HG03565 (cell line): ENCODE results near the gene NTN3.
A peak's percentile ranks its signal among the peaks of the same experiment; 100 is the strongest.

Source experiments
- ATAC-seq: cut with Tn5 transposase; IDR thresholded peaks from one replicate; pipeline ENCODE4 v1.9.1; 2021; ENCODE audit warnings: mild to moderate bottlenecking, moderate library complexity; ENCODE audit not compliant: unreplicated experiment

Gene NTN3

GRCh38 chr16:2512735-2513404 lies 41.8 kb downstream of the NTN3 start:
- no peak for ATAC-seq

DNA sequence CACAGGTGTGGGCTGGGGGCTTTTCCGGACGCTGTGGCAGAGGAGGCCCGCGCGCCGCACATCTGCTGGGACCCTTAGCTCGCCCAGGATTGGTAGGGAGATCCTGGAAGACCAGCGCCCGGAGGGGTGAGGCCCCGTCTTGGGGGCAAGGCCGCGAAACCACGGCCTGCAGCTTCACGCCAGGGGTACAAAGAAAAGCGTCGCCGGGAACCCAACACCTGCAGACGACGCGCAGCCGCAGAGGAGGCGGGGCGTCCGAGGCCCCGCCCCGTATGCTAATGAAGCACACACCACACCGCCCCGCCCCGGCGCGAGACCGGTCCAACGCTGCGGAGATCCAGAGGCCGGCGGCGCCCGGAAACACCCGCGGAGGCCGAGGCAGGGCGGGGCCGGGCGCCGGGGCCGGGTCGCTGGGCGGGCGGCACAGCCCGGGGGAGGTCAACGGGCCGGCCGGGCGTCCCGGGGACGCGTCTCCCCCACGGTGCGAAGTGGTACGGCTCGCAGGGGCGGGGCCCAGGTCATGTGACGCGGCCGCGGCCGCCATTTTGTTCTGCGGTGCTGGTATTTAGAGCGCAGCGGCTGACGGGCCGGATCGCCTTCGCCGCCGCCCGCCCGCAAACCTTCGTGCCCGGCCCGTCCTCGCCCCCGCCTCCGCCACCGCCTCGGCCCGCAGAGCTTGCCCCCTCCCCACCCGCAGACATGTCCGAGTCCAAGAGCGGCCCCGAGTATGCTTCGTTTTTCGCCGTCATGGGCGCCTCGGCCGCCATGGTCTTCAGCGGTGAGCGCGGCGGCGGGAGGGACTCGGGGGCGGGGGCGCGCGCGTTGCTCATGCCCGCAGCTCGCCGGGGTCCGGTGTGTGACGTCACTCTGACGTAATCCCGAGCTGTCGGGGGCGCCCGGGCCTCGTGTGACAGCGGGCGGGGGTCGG lies 42.6 kb downstream of the NTN3 start, which contains the start of gene ATP6V0C:
Gene ATP6V0C (plus strand): TSS at position 548 of the 928 bp plus-strand sequence. CDS start 152 bp downstream, at position 700.
- peak; percentile 62 for ATAC-seq

GRCh38 chr16:2514333-2515179 lies 43.5 kb downstream of the NTN3 start:
- no peak for ATAC-seq

- no peak for ATAC-seq
These were observed 44.2 kb downstream of the NTN3 start for GRCh38 chr16:2515180-2515851.

- ATAC-seq = no peak
These were observed 45.5 kb downstream of the NTN3 start for GRCh38 chr16:2516391-2517240.

DNA sequence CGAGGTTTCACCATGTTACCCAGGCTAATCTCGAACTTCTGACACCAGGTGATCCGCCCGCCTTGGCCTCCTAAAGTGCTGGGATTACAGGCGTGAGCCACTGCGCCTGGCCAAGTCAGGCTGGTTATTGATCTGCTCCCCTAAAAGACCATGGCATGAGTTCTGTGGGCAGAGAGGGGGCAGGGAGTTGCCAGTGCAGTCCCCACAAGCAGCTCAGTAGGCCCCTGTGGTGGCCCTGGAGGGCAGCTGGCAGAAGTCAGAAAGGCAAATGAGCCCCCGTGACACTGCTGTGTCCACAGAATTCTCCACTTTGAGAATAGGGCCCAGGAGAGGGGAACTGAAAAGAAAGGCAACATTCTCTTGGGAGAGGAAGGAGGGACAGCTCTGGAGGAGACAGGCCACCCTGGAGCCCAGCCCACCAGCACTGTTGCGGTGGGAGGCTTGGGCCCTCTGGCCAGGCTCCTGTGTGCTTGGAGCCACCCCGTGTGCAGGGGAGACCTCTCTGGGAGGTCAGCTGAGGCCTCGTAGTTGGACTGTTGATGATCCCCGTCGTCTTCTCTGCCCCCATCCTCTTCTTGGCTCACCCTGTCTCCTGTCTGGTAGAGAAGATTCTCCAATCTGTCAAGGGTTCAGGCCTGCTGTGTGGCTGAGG lies 47.0 kb downstream of the NTN3 start:
- no peak for ATAC-seq

- no peak for ATAC-seq
These were observed 48.0 kb downstream of the NTN3 start for GRCh38 chr16:2518823-2519710.

GRCh38 chr16:2519711-2520080 lies 48.6 kb downstream of the NTN3 start:
- ATAC-seq = no peak

GRCh38 chr16:2520097-2520783 lies 49.1 kb downstream of the NTN3 start, which contains the start of gene AMDHD2:
AMDHD2 (plus strand) TSS chr16:2520371; CDS start chr16:2520459, 88 bp downstream.
- ATAC-seq = peak; percentile 36

GRCh38 chr16:2520784-2521531 lies 49.9 kb downstream of the NTN3 start:
- ATAC-seq = no peak
